EH (cell line): Measurements from ENCODE around the gene RAB15.
A peak's percentile ranks its signal among the peaks of the same experiment; 100 is the strongest.

Experiments used
- DNase-seq: peaks from one replicate; pipeline ENCODE4 v3.0.0-alpha.2; 2015; ENCODE audit warnings: low read depth

The RAB15 gene

GRCh38 chr14:64990296-64990695, 18.2 kb upstream of the RAB15 start:
- DNase-seq = no peak

GRCh38 chr14:64987438-64987767, 15.3 kb upstream of the RAB15 start:
- no peak for DNase-seq

GRCh38 chr14:64986648-64987437, 14.7 kb upstream of the RAB15 start, which contains the start of gene FNTB:
TSS of gene FNTB (plus strand) at chr14:64986895. CDS start at chr14:64986954, 59 bp downstream.
- peak; percentile 97 for DNase-seq

- DNase-seq = peak; percentile 62
These were observed 11.5 kb upstream of the RAB15 start for GRCh38 chr14:64983439-64984310.

- DNase-seq = peak; percentile 53
These were observed 7.4 kb upstream of the RAB15 start for GRCh38 chr14:64979336-64980074.

GRCh38 chr14:64974563-64974962, 2.4 kb upstream of the RAB15 start:
- DNase-seq = no peak

- DNase-seq = no peak
These were observed 1.7 kb upstream of the RAB15 start for GRCh38 chr14:64973826-64974225.

GRCh38 chr14:64973026-64973442, 898 bp upstream of the RAB15 start:
- no peak for DNase-seq

GRCh38 chr14:64971491-64971942, 619 bp downstream of the RAB15 start:
- no peak for DNase-seq

GRCh38 chr14:64970776-64971477, 1.2 kb downstream of the RAB15 start:
- peak; percentile 57 for DNase-seq

GRCh38 chr14:64970041-64970440, 2.1 kb downstream of the RAB15 start:
- no peak for DNase-seq

- DNase-seq = no peak
These were observed 3.5 kb downstream of the RAB15 start for GRCh38 chr14:64968651-64969050.

- no peak for DNase-seq
These were observed 4.0 kb downstream of the RAB15 start for GRCh38 chr14:64968167-64968566.

GRCh38 chr14:64966976-64967375, 5.2 kb downstream of the RAB15 start:
- no peak for DNase-seq

- no peak for DNase-seq
These were observed 6.7 kb downstream of the RAB15 start for GRCh38 chr14:64965356-64966000.

- no peak for DNase-seq
These were observed 8.5 kb downstream of the RAB15 start for GRCh38 chr14:64963611-64964010.

GRCh38 chr14:64960762-64961276, 11.3 kb downstream of the RAB15 start:
- no peak for DNase-seq

GRCh38 chr14:64958743-64959142, 13.4 kb downstream of the RAB15 start:
- DNase-seq = no peak

GRCh38 chr14:64958201-64958600, 13.9 kb downstream of the RAB15 start:
- DNase-seq = no peak

GRCh38 chr14:64956697-64957406, 15.3 kb downstream of the RAB15 start:
- no peak for DNase-seq
